GM12892 (cell line): ENCODE data around the gene SLC16A3.

Source experiments
- POLR2A ChIP-seq: IDR thresholded peaks from 2 replicates; pipeline ENCODE4 v1.6.1; 2011; ENCODE audit warnings: low read depth, low read length, control low read depth
- POLR2AphosphoS5 ChIP-seq: IDR thresholded peaks from 2 replicates; pipeline ENCODE4 v1.6.1; 2011; ENCODE audit warnings: low read depth, low read length, control low read depth
- TAF1 ChIP-seq: IDR thresholded peaks from 2 replicates; pipeline ENCODE4 v1.6.1; 2011; ENCODE audit warnings: low read depth, mild to moderate bottlenecking, control low read depth, low read length, borderline replicate concordance

DNA sequence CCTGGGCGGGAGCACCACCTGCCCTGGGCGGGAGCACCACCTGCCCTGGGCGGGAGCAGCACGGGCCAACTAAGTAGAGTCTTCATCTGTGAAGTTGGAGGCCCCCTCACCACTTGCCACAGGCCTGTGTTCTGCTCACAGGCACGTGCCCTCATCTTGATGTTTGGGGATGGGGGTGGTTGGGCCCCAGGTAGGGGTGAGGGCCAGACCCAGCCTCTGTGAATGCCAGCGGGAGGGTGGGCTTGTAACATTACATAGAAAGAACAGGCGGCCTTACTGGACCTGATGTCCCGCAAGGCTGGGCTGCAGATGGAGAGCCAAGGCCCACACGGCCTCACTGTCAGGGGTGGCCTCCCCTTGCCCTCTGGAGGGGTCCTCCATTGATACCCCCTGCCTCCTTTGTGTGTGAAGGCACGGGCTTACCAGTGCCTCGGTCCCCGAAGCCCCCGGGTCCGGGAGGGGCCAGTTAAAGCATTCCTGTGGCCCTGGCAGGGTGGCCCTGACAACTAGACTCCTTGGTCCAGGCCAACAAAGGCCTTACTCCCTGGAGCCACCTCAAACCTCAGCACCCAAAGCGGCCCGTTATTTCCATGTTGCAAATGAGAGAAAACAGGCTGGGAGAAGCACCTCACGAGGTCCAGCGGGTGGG lies 1.1 kb upstream of the SLC16A3 start:
- TF ChIP-seq POLR2AphosphoS5 (no peak), POLR2A (no peak), TAF1 (no peak)
